Measurements from ENCODE around the gene FRAS1. TPM values are rescaled to one million over a fixed set of nuclear protein-coding genes. Genes with fewer than 3 reads are reported as not detected.

FRAS1 gene
- total RNA-seq, 2 experiments from 2014 or later: 0.05 to 0.22 TPM

GRCh38 chr4:78518561-78518960, 461.4 kb downstream of the FRAS1 start:
- intact Hi-C loops (cut with micrococcal nuclease): loop anchor here (5.0 kb wide), 1 partner anchor 561 kb away; no protein-coding TSS in a partner anchor
- ChIA-PET POLR2A (no interaction called here), CTCF (interaction anchor here (1.1 kb wide), 1 partner anchor 22 kb away, joined by 3 read pairs; no protein-coding TSS in a partner anchor)
- no peak for TF ChIP-seq CTCF (IDR thresholded peaks at IDR 0.05)
- Mint-ChIP-seq H3K4me3 (no peak overlapping the region), H3K27ac (no peak overlapping the region), H3K4me1 (ENCODE audit: low read depth) (no peaks in the 10 kb centered on the region), H3K27me3 (no peaks in the 10 kb centered on the region), H3K36me3 (ENCODE audit: low read depth) (no peaks in the 10 kb centered on the region), H3K9me3 (no peaks in the 10 kb centered on the region)
- no peak for ATAC-seq
- no peak for DNase-seq

GRCh38 chr4:78519962-78520361, 462.8 kb downstream of the FRAS1 start:
- CTCF ChIA-PET: no interaction called here

GRCh38 chr4:78520808-78521226, 463.7 kb downstream of the FRAS1 start:
- DNase-seq (no peak), ATAC-seq (no peak)
- H3K4me3 Mint-ChIP-seq: no peak overlapping the region
- no peaks in the 10 kb centered on the region for H3K4me1 Mint-ChIP-seq (ENCODE audit: low read depth)
- TF ChIP-seq CTCF (IDR thresholded peaks at IDR 0.05): no peak
- H3K27ac Mint-ChIP-seq: no peak overlapping the region
- H3K36me3 Mint-ChIP-seq (ENCODE audit: low read depth): no peaks in the 10 kb centered on the region
- H3K9me3 Mint-ChIP-seq: no peaks in the 10 kb centered on the region
- intact Hi-C loops (cut with micrococcal nuclease): no loop called here
- CTCF ChIA-PET: no interaction called here
- POLR2A ChIA-PET: no interaction called here
- no peaks in the 10 kb centered on the region for H3K27me3 Mint-ChIP-seq

More at GRCh38 chr4:78519962-78520361, 462.8 kb downstream of the FRAS1 start:
- POLR2A ChIA-PET: no interaction called here
- DNase-seq (no peak), ATAC-seq (no peak)
- Mint-ChIP-seq H3K27me3 (no peaks in the 10 kb centered on the region), H3K36me3 (ENCODE audit: low read depth) (no peaks in the 10 kb centered on the region), H3K4me1 (ENCODE audit: low read depth) (no peaks in the 10 kb centered on the region), H3K9me3 (no peaks in the 10 kb centered on the region), H3K4me3 (no peak overlapping the region), H3K27ac (no peak overlapping the region)
- TF ChIP-seq CTCF (IDR thresholded peaks at IDR 0.05): no peak
- intact Hi-C loops (cut with micrococcal nuclease): loop anchor here (5.0 kb wide), 1 partner anchor 563 kb away; no protein-coding TSS in a partner anchor

- TF ChIP-seq CTCF (IDR thresholded peaks at IDR 0.05): no peak
- Mint-ChIP-seq H3K4me1 (ENCODE audit: low read depth) (no peaks in the 10 kb centered on the region), H3K9me3 (no peaks in the 10 kb centered on the region), H3K4me3 (no peak overlapping the region), H3K36me3 (ENCODE audit: low read depth) (no peaks in the 10 kb centered on the region), H3K27ac (no peak overlapping the region), H3K27me3 (no peaks in the 10 kb centered on the region)
- ATAC-seq (no peak), DNase-seq (no peak)
- intact Hi-C loops (cut with micrococcal nuclease): no loop called here
- ChIA-PET CTCF (no interaction called here), POLR2A (no interaction called here)
Measured at GRCh38 chr4:78524009-78524408, 466.9 kb downstream of the FRAS1 start.

- Mint-ChIP-seq H3K36me3 (ENCODE audit: low read depth) (no peaks in the 10 kb centered on the region), H3K4me1 (ENCODE audit: low read depth) (no peaks in the 10 kb centered on the region), H3K4me3 (no peak overlapping the region), H3K9me3 (no peaks in the 10 kb centered on the region), H3K27ac (no peak overlapping the region), H3K27me3 (no peaks in the 10 kb centered on the region)
- ChIA-PET CTCF (interaction anchor here (1.1 kb wide), 1 partner anchor 566 kb away, joined by 5 read pairs; no protein-coding TSS in a partner anchor), POLR2A (no interaction called here)
- no peak for DNase-seq
- ATAC-seq: no peak
- intact Hi-C loops (cut with micrococcal nuclease): no loop called here
- no peak for TF ChIP-seq CTCF (IDR thresholded peaks at IDR 0.05)
Measured at GRCh38 chr4:78525559-78525958, 468.4 kb downstream of the FRAS1 start.

All from activated CD8-positive, alpha-beta T cell treated with anti-CD3 and anti-CD28 coated beads for 36 hours (primary cell).